GM12878 (cell line): Measurements from ENCODE around the gene AADACL2. TPM values are rescaled to one million over a fixed set of nuclear protein-coding genes. Genes with fewer than 3 reads are reported as not detected.

ENCODE experiments used
- ATAC-seq: fragments of 200-7000 bp; cut with Tn5 transposase; 3 replicates; pipeline ENCODE4 v1.9.1; 2020; ENCODE audit warnings: mild to moderate bottlenecking, moderate library complexity
- BruUV-seq: library from RNA; stranded (reverse); fragments of 400-500 nt; replicated peaks from 2 replicates; lab custom pipeline; 2021; lab: Mats Ljungman, UMichigan
- CTCF ChIA-PET: fragments of 300-600 bp; sonication (Branson Sonifier 250); formaldehyde crosslinking; extraction: SDS; loops from one replicate; lab custom pipeline; 2021; ENCODE audit warnings: inconsistent platforms; lab: Yijun Ruan, JAX
- POLR2A ChIA-PET: fragments of 350-600 bp; formaldehyde crosslinking; extraction: SDS; loops from one replicate; lab custom pipeline; 2021; ENCODE audit warnings: inconsistent platforms; lab: Charles Lee
- RAD21 ChIA-PET: fragments of 300-600 bp; sonication (Branson Sonifier 250); formaldehyde crosslinking; loops from one replicate; lab custom pipeline; 2023; ENCODE audit warnings: antibody characterized with exemption; ENCODE audit not compliant: unreplicated experiment; lab: Charles Lee
- SMC1A ChIA-PET: fragments of 300-600 bp; sonication (Branson Sonifier 250); formaldehyde crosslinking; loops from one replicate; lab custom pipeline; 2023; ENCODE audit not compliant: unreplicated experiment, uncharacterized antibody; lab: Charles Lee
- DNase-seq: peaks from one replicate; pipeline ENCODE4 v3.0.0-alpha.2; 2011; ENCODE audit warnings: low read depth, low spot score
- FAIRE-seq: peaks from 3 replicates; lab custom pipeline; 2011; peaks lifted over from hg19 to GRCh38; lab: Jason Lieb, UNC
- H2AFZ ChIP-seq: 2 replicates; pipeline ENCODE4 v1.6.0; 2011; ENCODE audit warnings: low read depth, low read length, control low read depth; ENCODE audit not compliant: control insufficient read depth
- H3K27ac ChIP-seq: 2 replicates; pipeline ENCODE4 v1.5.1; 2011; ENCODE audit warnings: control low read depth; ENCODE audit not compliant: control insufficient read depth, insufficient read depth
- H3K27me3 ChIP-seq, 2 experiments: replicated peaks in 1 of 2; 2 replicates each; pipeline versions ENCODE4 v1.6.0 to v1.6.1; 2011; ENCODE audit warnings: low read length in 1 of 2; ENCODE audit not compliant: control insufficient read depth in 2 of 2, insufficient read depth in 2 of 2
- H3K36me3 ChIP-seq, 2 experiments: 2 replicates each; pipeline ENCODE4 v1.5.1; 2011; ENCODE audit warnings: low read length in 1 of 2; ENCODE audit not compliant: control insufficient read depth in 2 of 2, insufficient read depth in 2 of 2
- H3K4me1 ChIP-seq: 2 replicates; pipeline ENCODE4 v1.6.1; 2011; ENCODE audit warnings: mild to moderate bottlenecking, low read length, moderate library complexity, mixed read lengths; ENCODE audit not compliant: control insufficient read depth, insufficient read depth
- H3K4me2 ChIP-seq: 2 replicates; pipeline ENCODE4 v1.6.0; 2011; ENCODE audit warnings: control low read depth; ENCODE audit not compliant: control insufficient read depth, insufficient read depth
- H3K4me3 ChIP-seq: fragments of 200-600 bp; sonication (generic); 2 replicates; pipeline ENCODE4 v1.5.1; 2016
- H3K79me2 ChIP-seq: 2 replicates; pipeline ENCODE4 v1.6.0; 2011; ENCODE audit warnings: low read length; ENCODE audit not compliant: control insufficient read depth, insufficient read depth
- H3K9ac ChIP-seq: 2 replicates; pipeline ENCODE4 v1.8.0; 2011; ENCODE audit warnings: low read length, control low read depth, mixed read lengths; ENCODE audit not compliant: control insufficient read depth, insufficient read depth
- H3K9me3 ChIP-seq: replicated peaks from 3 replicates; pipeline ENCODE4 v1.5.1; 2011; ENCODE audit warnings: mild to moderate bottlenecking, low read length; ENCODE audit not compliant: control insufficient read depth, insufficient read depth
- H4K20me1 ChIP-seq: 2 replicates; pipeline ENCODE4 v1.6.0; 2011; ENCODE audit not compliant: control insufficient read depth, insufficient read depth
- CHD2 ChIP-seq: IDR thresholded peaks from 2 replicates; pipeline ENCODE4 v1.6.1; 2011; ENCODE audit warnings: low read depth, low read length, improper control_type of control experiment, borderline replicate concordance
- ETV6 ChIP-seq, 2 experiments: fragments of 450-650 bp in 1 of 2; IDR thresholded peaks in 1 of 2; conservative IDR thresholded peaks in 1 of 2; 2 replicates each; pipeline ENCODE4 v1.6.1; 2014; ENCODE audit warnings: antibody characterized with exemption in 1 of 2, borderline replicate concordance in 1 of 2, low read depth in 1 of 2, mild to moderate bottlenecking in 1 of 2, moderate library complexity in 1 of 2
- HDAC2 ChIP-seq: fragments of 200-600 bp; sonication (generic); IDR thresholded peaks from 2 replicates; pipeline ENCODE4 v1.6.1; 2017
- NR2F1 ChIP-seq: fragments of 450-650 bp; conservative IDR thresholded peaks from 2 replicates; pipeline ENCODE4 v1.6.1; 2017; ENCODE audit warnings: mild to moderate bottlenecking
- RUNX3 ChIP-seq: IDR thresholded peaks from 2 replicates; pipeline ENCODE4 v1.6.1; 2012; ENCODE audit warnings: low read length, inconsistent platforms
- ZNF24 ChIP-seq: fragments of 450-650 bp; IDR thresholded peaks from 2 replicates; pipeline ENCODE4 v1.6.1; 2017; ENCODE audit warnings: antibody characterized with exemption, mild to moderate bottlenecking
- WGBS: methylation state at CpG from one replicate; pipeline ENCODE4 v1.1.6; 2016; ENCODE audit warnings: low lambda C conversion rate; ENCODE audit not compliant: insufficient replicate concordance, insufficient coverage; ENCODE audit errors: missing lambda C conversion rate; 5-methylcytosine and 5-hydroxymethylcytosine counted together
- in situ Hi-C: fragments of 300-500 bp; cut with MboI; formaldehyde crosslinking; loops from 9 replicates; pipeline ENCODE4 v1.14.3; 2018; ENCODE audit warnings: mixed read lengths
- intact Hi-C: fragments of 100-400 bp; cut with micrococcal nuclease; formaldehyde crosslinking; loops from one replicate; pipeline ENCODE4 v1.14.2; 2022; ENCODE audit not compliant: unreplicated experiment
- polyA plus RNA-seq, 11 experiments: library from polyadenylated mRNA; depleted of rRNA in 4 of 11; unstranded in 6 of 11; stranded (reverse) in 5 of 11; fragments of >200 nt; fragmentation: Nextera tagmentation in 4 of 11; fragmentation: Illumina TruSeq in 1 of 11; extraction: Ambion mirVana in 4 of 11; extraction: Trizol in 1 of 11; gene quantifications; 1 replicate in 1 of 11; 2 replicates in 10 of 11; pipeline versions ENCODE4 v1.2.1 to v1.2.3, GENCODE V29; 2011 to 2016; ENCODE audit warnings: inconsistent platforms in 2 of 11, missing spikeins in 2 of 11, low read depth in 1 of 11
- total RNA-seq, 4 experiments: library from RNA; depleted of rRNA in 3 of 4; stranded (reverse); fragments of >200 nt in 3 of 4; fragmentation: Illumina TruSeq in 1 of 4; extraction: Trizol in 1 of 4; gene quantifications; 2 replicates each; pipeline versions ENCODE4 v1.2.1 to v1.2.3, GENCODE V29; 2013 to 2021

The AADACL2 gene
- total and polyA plus RNA-seq, 10 of the 15 experiments (the other 5 are each of a cell fraction or from before 2014, with no cell fraction given): not detected

- no peak for TF ChIP-seq HDAC2
These were observed 53.9 kb downstream of the AADACL2 start (continued) for GRCh38 chr3:151787626-151788025.

GRCh38 chr3:151788401-151788800, 54.7 kb downstream of the AADACL2 start:
- Histone ChIP-seq H3K4me1 (no peaks in the 10 kb centered on the region), H3K36me3 (no peaks in the 10 kb centered on the region), H3K27me3 (no peaks in the 10 kb centered on the region), H3K27ac (no peak overlapping the region), H4K20me1 (no peaks in the 10 kb centered on the region), H3K9me3 (no peaks in the 10 kb centered on the region), H3K9ac (no peak overlapping the region), H3K4me2 (no peak overlapping the region), H3K4me3 (no peak overlapping the region), H3K79me2 (no peaks in the 10 kb centered on the region), H2AFZ (no peak overlapping the region)
- DNase-seq (no peak), ATAC-seq (no peak), FAIRE-seq (no peak)
- no TSS peak for BruUV-seq
- ChIA-PET POLR2A (no interaction called here), RAD21 (no interaction called here), CTCF (interaction anchor here (0.7 kb wide), 1 partner anchor 34 kb away, joined by 3 read pairs; no protein-coding TSS in a partner anchor), SMC1A (no interaction called here)
- in situ Hi-C loops: no loop called here
- 8% methylated on average over 2 of the region's 2 CpGs for WGBS
- intact Hi-C loops: no loop called here
- TF ChIP-seq ZNF24: no peak
- TF ChIP-seq NR2F1: no peak
- TF ChIP-seq ETV6 (conservative IDR thresholded peaks at IDR 0.05 in 1 of 2, IDR thresholded peaks at IDR 0.05 in 1 of 2; ENCODE audit: borderline replicate concordance in 1 of 2, low read depth in 1 of 2): no peak
- TF ChIP-seq RUNX3: no peak
- TF ChIP-seq CHD2: no peak
